Measurements from ENCODE around the gene CHCHD6. TPM values are rescaled to one million over a fixed set of nuclear protein-coding genes. Genes with fewer than 3 reads are reported as not detected.

Gene CHCHD6
- total RNA-seq, 4 donors from 2014 or later: 15.6 to 25.8 (median 21.2) TPM

DNA sequence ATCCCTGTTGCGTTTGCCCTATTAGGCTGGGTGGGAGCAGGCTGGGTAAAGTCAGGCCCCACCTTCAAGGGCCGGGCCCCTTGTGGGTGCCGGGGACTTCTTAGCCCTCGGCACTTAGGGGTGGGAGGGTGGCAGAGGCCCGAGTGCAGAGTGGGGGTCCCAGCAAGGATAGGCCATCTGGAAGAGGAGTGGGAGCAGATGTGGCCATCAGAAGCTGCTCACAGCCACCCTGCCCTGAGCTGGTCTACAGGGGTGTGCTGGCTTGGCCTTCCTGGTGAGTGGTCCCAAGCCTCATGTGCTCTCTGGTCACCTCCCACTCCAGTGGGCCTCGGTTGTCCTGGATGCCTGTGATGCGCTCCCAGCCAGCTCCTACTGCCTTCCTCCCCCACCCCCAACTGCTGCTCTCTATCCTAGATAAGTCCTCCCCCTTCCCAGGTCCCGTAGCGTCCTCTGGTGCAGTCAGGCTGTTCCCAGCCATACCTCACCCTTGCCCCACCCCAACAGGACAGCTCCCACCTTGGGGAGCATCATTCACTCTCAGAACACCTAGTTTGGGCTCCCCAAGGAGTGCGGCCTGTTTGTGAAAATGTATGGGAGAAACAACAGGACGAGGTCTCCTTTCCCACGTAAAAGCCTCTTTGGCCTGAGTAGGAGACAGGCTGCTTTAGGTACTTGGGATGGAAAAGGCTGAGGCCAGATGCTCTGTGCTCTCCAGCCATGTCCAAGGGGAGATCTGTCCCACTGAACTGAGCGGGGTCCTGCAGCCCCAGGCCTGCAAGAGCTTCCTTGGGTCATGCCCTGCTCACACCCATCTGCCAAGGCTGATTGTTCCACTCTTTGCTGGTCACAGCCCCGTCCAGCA is 254.0 kb downstream of the CHCHD6 start:
- TF ChIP-seq POLR2A (IDR thresholded peaks at IDR 0.05): no peak
- TF ChIP-seq, protein P1, sequence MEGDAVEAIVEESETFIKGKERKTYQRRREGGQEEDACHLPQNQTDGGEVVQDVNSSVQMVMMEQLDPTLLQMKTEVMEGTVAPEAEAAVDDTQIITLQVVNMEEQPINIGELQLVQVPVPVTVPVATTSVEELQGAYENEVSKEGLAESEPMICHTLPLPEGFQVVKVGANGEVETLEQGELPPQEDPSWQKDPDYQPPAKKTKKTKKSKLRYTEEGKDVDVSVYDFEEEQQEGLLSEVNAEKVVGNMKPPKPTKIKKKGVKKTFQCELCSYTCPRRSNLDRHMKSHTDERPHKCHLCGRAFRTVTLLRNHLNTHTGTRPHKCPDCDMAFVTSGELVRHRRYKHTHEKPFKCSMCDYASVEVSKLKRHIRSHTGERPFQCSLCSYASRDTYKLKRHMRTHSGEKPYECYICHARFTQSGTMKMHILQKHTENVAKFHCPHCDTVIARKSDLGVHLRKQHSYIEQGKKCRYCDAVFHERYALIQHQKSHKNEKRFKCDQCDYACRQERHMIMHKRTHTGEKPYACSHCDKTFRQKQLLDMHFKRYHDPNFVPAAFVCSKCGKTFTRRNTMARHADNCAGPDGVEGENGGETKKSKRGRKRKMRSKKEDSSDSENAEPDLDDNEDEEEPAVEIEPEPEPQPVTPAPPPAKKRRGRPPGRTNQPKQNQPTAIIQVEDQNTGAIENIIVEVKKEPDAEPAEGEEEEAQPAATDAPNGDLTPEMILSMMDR (IDR thresholded peaks at IDR 0.05): no peak
- H3K4me3 ChIP-seq (ENCODE audit: low read depth, poor library complexity, severe bottlenecking): no peak overlapping the region
- intact Hi-C loops (cut with DNase I; ENCODE audit: low total_unique reads): no loop called here
- DNase-seq (ENCODE audit: low spot score in 2 of 2): peak in 1 of 2 donors; percentile 84
- WGBS, 2 donors: 74 to 76% methylated on average over 14 of the region's 14 CpGs

DNA sequence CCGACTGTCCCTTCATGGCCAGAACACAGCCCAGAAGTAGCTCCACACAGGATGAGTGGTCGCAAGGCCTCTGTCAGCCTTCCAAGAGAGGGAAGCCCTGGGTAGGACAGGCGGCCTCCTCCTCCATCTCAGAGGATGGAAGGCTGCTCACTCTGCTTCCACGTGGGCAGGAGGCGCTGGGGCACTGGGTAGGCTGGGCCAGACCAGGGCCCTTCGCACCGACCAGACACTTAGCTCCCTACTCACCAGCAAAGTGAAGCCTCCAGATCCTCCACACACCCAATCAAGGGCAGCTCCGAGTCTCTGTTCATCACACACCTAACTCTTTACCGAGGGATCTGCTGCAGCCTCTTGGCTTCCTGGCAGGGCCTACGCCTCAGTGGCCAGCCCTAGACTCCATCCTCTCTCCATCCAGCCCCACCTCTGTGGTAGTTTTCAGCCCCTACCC is 254.6 kb downstream of the CHCHD6 start:
- WGBS, 2 donors: 87 to 89% methylated on average over 10 of the region's 10 CpGs
- TF ChIP-seq POLR2A (IDR thresholded peaks at IDR 0.05): no peak
- peak in 1 of 2 donors; percentile 64 for DNase-seq (ENCODE audit: low spot score in 2 of 2)
- intact Hi-C loops (cut with DNase I; ENCODE audit: low total_unique reads): no loop called here
- H3K4me3 ChIP-seq (ENCODE audit: low read depth, poor library complexity, severe bottlenecking): no peak overlapping the region

DNA sequence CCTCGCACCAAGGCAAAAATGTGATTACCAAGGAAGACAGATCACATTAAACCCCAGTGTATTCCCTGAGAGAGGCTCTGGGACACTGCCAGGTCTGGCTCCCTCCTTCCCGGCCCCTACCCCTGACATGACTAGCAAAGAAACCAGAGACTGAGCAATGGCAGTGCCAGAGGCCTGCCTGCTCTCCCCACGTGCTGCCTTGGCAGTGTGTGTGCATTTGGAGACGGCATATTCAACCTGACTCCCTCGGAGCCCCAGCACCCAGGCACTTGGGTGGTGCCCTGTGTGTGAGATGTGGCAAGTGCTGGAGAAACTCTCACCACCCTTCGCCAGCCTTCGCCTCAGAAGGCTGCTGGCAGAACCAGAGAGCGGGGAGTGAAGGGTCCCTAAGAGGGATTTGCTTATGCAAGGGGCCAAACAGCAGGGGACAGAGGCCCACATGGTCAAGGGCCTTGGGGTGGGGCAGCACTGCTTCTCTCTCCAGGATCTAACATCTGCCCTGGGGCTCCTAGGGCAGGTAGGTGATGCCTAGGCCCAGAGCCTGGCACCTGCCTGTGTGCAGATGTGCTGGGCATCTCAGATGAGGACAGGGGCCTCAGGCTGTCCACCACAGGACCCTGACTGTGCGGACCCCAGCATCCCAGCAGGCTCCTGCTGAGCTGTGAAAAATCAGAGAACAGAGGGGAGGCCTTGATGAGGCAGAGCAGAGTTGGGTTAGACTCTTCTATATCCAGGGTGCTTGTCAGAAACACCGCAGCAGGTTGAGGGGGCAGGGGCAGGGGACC is 255.3 kb downstream of the CHCHD6 start:
- DNase-seq (ENCODE audit: low spot score in 2 of 2): peak in 1 of 2 donors; percentile 75
- intact Hi-C loops (cut with DNase I; ENCODE audit: low total_unique reads): no loop called here
- 60 to 86% methylated on average over 10 of the region's 10 CpGs for WGBS, 2 donors
- no peak for TF ChIP-seq POLR2A (IDR thresholded peaks at IDR 0.05)
- TF ChIP-seq, protein P1 (IDR thresholded peaks at IDR 0.05): no peak
- H3K4me3 ChIP-seq (ENCODE audit: low read depth, poor library complexity, severe bottlenecking): no peak overlapping the region

DNA sequence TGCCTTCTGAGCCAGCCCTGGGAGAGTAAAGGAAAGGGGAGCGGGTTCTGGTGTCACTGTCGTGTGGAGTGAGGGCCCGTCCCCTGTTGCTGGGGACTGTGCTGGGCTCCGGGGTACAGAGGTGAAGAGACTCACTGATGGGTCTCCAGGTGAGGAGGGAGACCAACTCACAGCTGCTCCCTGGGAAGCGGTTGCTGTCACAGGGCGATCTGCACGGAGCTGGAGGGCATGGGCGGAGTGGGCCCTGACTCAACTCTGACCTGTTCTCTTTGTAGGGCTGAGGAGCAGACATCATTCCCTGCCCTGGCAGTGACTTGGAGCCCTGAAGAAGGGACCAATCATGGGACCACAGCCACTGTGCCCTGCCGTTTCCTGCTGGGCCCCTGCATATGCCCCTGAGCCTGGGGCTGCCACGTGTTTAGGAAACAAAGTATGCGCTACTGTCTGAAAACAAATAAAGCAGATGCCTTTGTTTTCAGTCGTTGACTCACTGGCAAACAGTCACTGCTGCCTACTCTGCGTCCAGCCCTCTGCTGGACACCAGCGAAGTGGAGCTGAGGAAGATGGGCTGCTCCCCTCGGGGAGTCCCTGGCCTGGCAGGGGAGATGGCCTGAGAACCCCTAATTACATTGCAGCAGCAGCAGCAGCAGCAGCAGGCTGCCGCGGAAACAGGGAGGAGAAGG is 256.0 kb downstream of the CHCHD6 start:
- WGBS, 2 donors: 50 to 53% methylated on average over 17 of the region's 17 CpGs
- no peak for TF ChIP-seq POLR2A (IDR thresholded peaks at IDR 0.05)
- TF ChIP-seq, protein P1 (IDR thresholded peaks at IDR 0.05): no peak
- intact Hi-C loops (cut with DNase I; ENCODE audit: low total_unique reads): no loop called here
- H3K4me3 ChIP-seq (ENCODE audit: low read depth, poor library complexity, severe bottlenecking): no peak overlapping the region
- peak in 1 of 2 donors; percentile 82 for DNase-seq (ENCODE audit: low spot score in 2 of 2)

DNA sequence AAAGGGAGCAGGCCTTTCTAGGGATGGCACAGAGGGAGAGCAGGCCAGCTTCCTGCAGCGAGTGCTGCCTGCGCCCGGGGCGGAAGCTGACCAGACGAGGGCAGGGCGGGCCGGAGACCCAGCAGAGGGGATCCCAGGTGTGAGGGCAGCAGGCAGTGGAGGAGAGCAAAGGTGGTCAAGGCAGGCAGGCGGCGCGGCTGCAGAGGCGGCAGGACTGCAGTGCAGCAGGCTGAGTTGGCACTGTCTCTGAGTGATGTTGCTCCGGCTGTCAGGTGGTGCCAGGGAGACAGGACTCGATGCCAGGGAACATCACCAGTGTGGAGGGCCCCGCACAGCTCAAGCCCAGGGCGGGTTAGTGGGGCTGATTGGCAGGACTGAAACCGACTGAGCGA is 256.6 kb downstream of the CHCHD6 start:
- peak in 1 of 2 donors; percentile 84 for DNase-seq (ENCODE audit: low spot score in 2 of 2)
- intact Hi-C loops (cut with DNase I; ENCODE audit: low total_unique reads): no loop called here

More for the DNA sequence above, 256.6 kb downstream of the CHCHD6 start:
- no peak overlapping the region for H3K4me3 ChIP-seq (ENCODE audit: low read depth, poor library complexity, severe bottlenecking)
- 31 to 32% methylated on average over 17 of the region's 17 CpGs for WGBS, 2 donors
- TF ChIP-seq, protein P1 (IDR thresholded peaks at IDR 0.05): no peak
- TF ChIP-seq POLR2A (IDR thresholded peaks at IDR 0.05): no peak
